Activated naive CD8-positive, alpha-beta T cell (primary cell): ENCODE data around the gene WBP2.
"Not testable (repeated sequence)": the region's sequence is repeated elsewhere in the genome, so short reads cannot be mapped to it uniquely, and the experiment has no call there.

ENCODE experiments used
- H3K27ac Mint-ChIP-seq: one replicate; pipeline ENCODE4 v1.8.0; 2021; ENCODE audit warnings: mixed read lengths
- H3K27me3 Mint-ChIP-seq: one replicate; pipeline ENCODE4 v1.8.0; 2021; ENCODE audit warnings: mixed read lengths
- H3K36me3 Mint-ChIP-seq: one replicate; pipeline ENCODE4 v1.8.0; 2021; ENCODE audit warnings: mixed read lengths
- H3K4me1 Mint-ChIP-seq: one replicate; pipeline ENCODE4 v1.8.0; 2021; ENCODE audit warnings: low read depth, mixed read lengths
- H3K4me3 Mint-ChIP-seq: one replicate; pipeline ENCODE4 v1.8.0; 2021; ENCODE audit warnings: mild to moderate bottlenecking, mixed read lengths
- H3K9me3 Mint-ChIP-seq: one replicate; pipeline ENCODE4 v1.8.0; 2021; ENCODE audit warnings: low read depth, mixed read lengths

WBP2 gene

GRCh38 chr17:75813081-75814020 lies 41.8 kb downstream of the WBP2 start:
- no peaks in the 10 kb centered on the region for H3K36me3 Mint-ChIP-seq
- no peaks in the 10 kb centered on the region for H3K9me3 Mint-ChIP-seq
- H3K27me3 Mint-ChIP-seq, result no peaks in the 10 kb centered on the region
- H3K4me1 Mint-ChIP-seq, result peaks cover 2% of the 10 kb centered on the region
- H3K4me3 Mint-ChIP-seq, result no peak overlapping the region
- H3K27ac Mint-ChIP-seq, result no peak overlapping the region

GRCh38 chr17:75812096-75813013 lies 42.8 kb downstream of the WBP2 start:
- Mint-ChIP-seq H3K9me3 (no peaks in the 10 kb centered on the region), H3K36me3 (no peaks in the 10 kb centered on the region), H3K4me1 (peaks cover 4% of the 10 kb centered on the region), H3K27ac (no peak overlapping the region), H3K4me3 (no peak overlapping the region), H3K27me3 (no peaks in the 10 kb centered on the region)

GRCh38 chr17:75811174-75811573 lies 44.0 kb downstream of the WBP2 start:
- Mint-ChIP-seq H3K27ac (no peak overlapping the region), H3K4me3 (no peak overlapping the region), H3K36me3 (no peaks in the 10 kb centered on the region), H3K27me3 (no peaks in the 10 kb centered on the region), H3K9me3 (no peaks in the 10 kb centered on the region), H3K4me1 (peaks cover 4% of the 10 kb centered on the region)

GRCh38 chr17:75810756-75811155 lies 44.4 kb downstream of the WBP2 start:
- not testable (repeated sequence) for H3K27ac Mint-ChIP-seq, H3K4me3 Mint-ChIP-seq, H3K4me1 Mint-ChIP-seq, H3K36me3 Mint-ChIP-seq, H3K27me3 Mint-ChIP-seq, H3K9me3 Mint-ChIP-seq

GRCh38 chr17:75810216-75810615 lies 44.9 kb downstream of the WBP2 start:
- H3K36me3 Mint-ChIP-seq, result no peaks in the 10 kb centered on the region
- H3K4me3 Mint-ChIP-seq, result no peak overlapping the region
- H3K27me3 Mint-ChIP-seq, result no peaks in the 10 kb centered on the region
- H3K9me3 Mint-ChIP-seq, result no peaks in the 10 kb centered on the region
- no peak overlapping the region for H3K27ac Mint-ChIP-seq
- H3K4me1 Mint-ChIP-seq, result peaks cover 4% of the 10 kb centered on the region

- H3K36me3 Mint-ChIP-seq, result no peaks in the 10 kb centered on the region
- no peaks in the 10 kb centered on the region for H3K27me3 Mint-ChIP-seq
- H3K4me1 Mint-ChIP-seq, result peaks cover 4% of the 10 kb centered on the region
- H3K27ac Mint-ChIP-seq, result no peak overlapping the region
- no peak overlapping the region for H3K4me3 Mint-ChIP-seq
- no peaks in the 10 kb centered on the region for H3K9me3 Mint-ChIP-seq
These were observed 45.5 kb downstream of the WBP2 start for GRCh38 chr17:75809631-75810111.

- Mint-ChIP-seq H3K9me3 (no peaks in the 10 kb centered on the region), H3K27ac (no peak overlapping the region), H3K4me1 (peaks cover 4% of the 10 kb centered on the region), H3K4me3 (no peak overlapping the region), H3K27me3 (no peaks in the 10 kb centered on the region), H3K36me3 (no peaks in the 10 kb centered on the region)
These were observed 46.1 kb downstream of the WBP2 start for GRCh38 chr17:75808905-75809621.

- no peaks in the 10 kb centered on the region for H3K27me3 Mint-ChIP-seq
- no peaks in the 10 kb centered on the region for H3K9me3 Mint-ChIP-seq
- H3K27ac Mint-ChIP-seq, result no peak overlapping the region
- no peaks in the 10 kb centered on the region for H3K36me3 Mint-ChIP-seq
- no peak overlapping the region for H3K4me3 Mint-ChIP-seq
- peaks cover 8% of the 10 kb centered on the region for H3K4me1 Mint-ChIP-seq
These were observed 46.6 kb downstream of the WBP2 start for GRCh38 chr17:75808549-75808904.

- H3K4me3 Mint-ChIP-seq, result no peak overlapping the region
- no peaks in the 10 kb centered on the region for H3K27me3 Mint-ChIP-seq
- no peaks in the 10 kb centered on the region for H3K36me3 Mint-ChIP-seq
- no peaks in the 10 kb centered on the region for H3K9me3 Mint-ChIP-seq
- peaks cover 9% of the 10 kb centered on the region for H3K4me1 Mint-ChIP-seq
- H3K27ac Mint-ChIP-seq, result no peak overlapping the region
These were observed 47.3 kb downstream of the WBP2 start for GRCh38 chr17:75807861-75808260.

- Mint-ChIP-seq H3K36me3 (no peaks in the 10 kb centered on the region), H3K4me1 (peaks cover 9% of the 10 kb centered on the region), H3K27ac (no peak overlapping the region), H3K9me3 (no peaks in the 10 kb centered on the region), H3K4me3 (no peak overlapping the region), H3K27me3 (no peaks in the 10 kb centered on the region)
These were observed 48.2 kb downstream of the WBP2 start for GRCh38 chr17:75806822-75807500.

GRCh38 chr17:75803883-75804282 lies 51.3 kb downstream of the WBP2 start:
- H3K9me3 Mint-ChIP-seq, result no peaks in the 10 kb centered on the region
- peaks cover 2% of the 10 kb centered on the region for H3K36me3 Mint-ChIP-seq
- H3K4me3 Mint-ChIP-seq, result no peak overlapping the region
- peaks cover 9% of the 10 kb centered on the region for H3K4me1 Mint-ChIP-seq
- no peak overlapping the region for H3K27ac Mint-ChIP-seq
- H3K27me3 Mint-ChIP-seq, result no peaks in the 10 kb centered on the region

GRCh38 chr17:75799402-75799801 lies 55.7 kb downstream of the WBP2 start:
- peaks cover 13% of the 10 kb centered on the region for H3K4me1 Mint-ChIP-seq
- H3K27me3 Mint-ChIP-seq, result no peaks in the 10 kb centered on the region
- H3K4me3 Mint-ChIP-seq, result no peak overlapping the region
- H3K27ac Mint-ChIP-seq, result no peak overlapping the region
- H3K9me3 Mint-ChIP-seq, result no peaks in the 10 kb centered on the region
- H3K36me3 Mint-ChIP-seq, result peaks cover 5% of the 10 kb centered on the region

- Mint-ChIP-seq H3K4me3 (no peak overlapping the region), H3K4me1 (peaks cover 28% of the 10 kb centered on the region), H3K9me3 (no peaks in the 10 kb centered on the region), H3K27me3 (no peaks in the 10 kb centered on the region), H3K36me3 (peaks cover 5% of the 10 kb centered on the region), H3K27ac (no peak overlapping the region)
These were observed 59.1 kb downstream of the WBP2 start for GRCh38 chr17:75795820-75796607.
